Body of pancreas (tissue), 4 donors: ENCODE results near the gene CRTAP.

Experiments used
- CTCF ChIP-seq, 7 experiments: fragments of 450-650 bp in 4 of 7; fragments of 200-600 bp in 3 of 7; sonication (generic) in 3 of 7; IDR thresholded peaks; one replicate each; pipeline ENCODE4 v1.5.1; 2016 to 2019; ENCODE audit warnings: antibody characterized with exemption in 7 of 7
- POLR2A ChIP-seq, 3 donors: fragments of 450-650 bp; IDR thresholded peaks; one replicate each; pipeline ENCODE4 v1.6.1; 2016; ENCODE audit warnings: antibody characterized with exemption in 3 of 3, mild to moderate bottlenecking in 2 of 3

- no peak for TF ChIP-seq CTCF (IDR thresholded peaks at IDR 0.05)
- TF ChIP-seq POLR2A (IDR thresholded peaks at IDR 0.05) = no peak
Observed at GRCh38 chr3:33167716-33168336, 54.0 kb downstream of the CRTAP start.
